ENCODE measurements around the gene PRDM16. TPM values are rescaled to one million over a fixed set of nuclear protein-coding genes. Genes with fewer than 3 reads are reported as not detected.

Gene PRDM16
- total RNA-seq, 1 donor from 2014 or later = 21.4 TPM

DNA sequence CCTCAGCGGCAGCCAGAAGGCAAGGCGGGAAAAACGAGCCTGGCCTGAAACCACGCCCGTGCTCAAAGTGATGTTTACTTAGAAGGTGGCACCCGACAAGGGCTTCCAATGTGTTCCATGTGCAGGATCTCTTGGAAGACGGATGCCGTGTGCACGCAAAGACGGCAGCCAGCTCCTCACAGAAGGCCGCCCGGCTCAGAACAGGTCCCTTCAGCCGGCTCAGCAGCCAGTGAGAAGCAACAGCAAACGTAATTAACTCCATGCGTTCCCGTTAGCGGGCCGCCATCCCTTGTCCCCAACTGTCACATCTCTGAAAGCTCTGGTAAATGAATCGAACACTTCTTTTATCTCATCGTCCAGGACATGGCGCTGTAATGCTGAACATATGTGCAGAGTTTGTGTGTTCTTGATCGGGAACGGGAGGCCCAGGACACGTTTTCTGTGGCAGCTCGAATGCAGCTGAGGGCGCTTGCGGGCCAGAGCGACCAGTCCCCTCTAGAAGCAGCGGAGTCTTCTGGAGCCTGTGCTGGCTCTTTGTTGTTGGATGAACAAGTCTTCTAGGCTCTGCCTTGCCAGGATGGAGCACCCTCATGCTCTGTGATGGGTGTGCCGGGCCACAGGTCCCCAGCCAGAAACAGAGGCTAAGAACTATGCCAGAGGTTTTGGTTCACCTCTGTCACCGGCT, 290.9 kb downstream of the PRDM16 start:
- no peaks in the 10 kb centered on the region for H3K36me3 Mint-ChIP-seq (ENCODE audit: low read depth, unreplicated experiment)
- H3K27ac Mint-ChIP-seq (ENCODE audit: unreplicated experiment) = no peak overlapping the region
- no peaks in the 10 kb centered on the region for H3K4me1 Mint-ChIP-seq (ENCODE audit: unreplicated experiment)
- no peaks in the 10 kb centered on the region for H3K9me3 Mint-ChIP-seq (ENCODE audit: unreplicated experiment)
- DNase-seq (ENCODE audit: low spot score) = no peak
- peaks cover 16% of the 10 kb centered on the region for H3K27me3 Mint-ChIP-seq (ENCODE audit: unreplicated experiment)
- no peak overlapping the region for H3K4me3 Mint-ChIP-seq (ENCODE audit: unreplicated experiment)
- TF ChIP-seq CTCF (IDR thresholded peaks at IDR 0.05; ENCODE audit: unreplicated experiment) = no peak

- Mint-ChIP-seq H3K4me1 (ENCODE audit: unreplicated experiment) (no peaks in the 10 kb centered on the region), H3K36me3 (ENCODE audit: low read depth, unreplicated experiment) (no peaks in the 10 kb centered on the region), H3K27me3 (ENCODE audit: unreplicated experiment) (peaks cover 17% of the 10 kb centered on the region), H3K9me3 (ENCODE audit: unreplicated experiment) (no peaks in the 10 kb centered on the region), H3K4me3 (ENCODE audit: unreplicated experiment) (no peak overlapping the region), H3K27ac (ENCODE audit: unreplicated experiment) (no peak overlapping the region)
- no peak for DNase-seq (ENCODE audit: low spot score)
- no peak for TF ChIP-seq CTCF (IDR thresholded peaks at IDR 0.05; ENCODE audit: unreplicated experiment)
Measured at GRCh38 chr1:3360646-3361257, 291.7 kb downstream of the PRDM16 start.

GRCh38 chr1:3363023-3363422, 294.0 kb downstream of the PRDM16 start:
- Mint-ChIP-seq H3K4me3 (ENCODE audit: unreplicated experiment) (no peak overlapping the region), H3K9me3 (ENCODE audit: unreplicated experiment) (no peaks in the 10 kb centered on the region), H3K27ac (ENCODE audit: unreplicated experiment) (no peak overlapping the region), H3K4me1 (ENCODE audit: unreplicated experiment) (no peaks in the 10 kb centered on the region), H3K36me3 (ENCODE audit: low read depth, unreplicated experiment) (no peaks in the 10 kb centered on the region), H3K27me3 (ENCODE audit: unreplicated experiment) (peaks cover 18% of the 10 kb centered on the region)
- no peak for DNase-seq (ENCODE audit: low spot score)
- TF ChIP-seq CTCF (IDR thresholded peaks at IDR 0.05; ENCODE audit: unreplicated experiment) = no peak

- no peak for TF ChIP-seq CTCF (IDR thresholded peaks at IDR 0.05; ENCODE audit: unreplicated experiment)
- H3K27me3 Mint-ChIP-seq (ENCODE audit: unreplicated experiment) = peaks cover 15% of the 10 kb centered on the region
- no peaks in the 10 kb centered on the region for H3K9me3 Mint-ChIP-seq (ENCODE audit: unreplicated experiment)
- H3K4me1 Mint-ChIP-seq (ENCODE audit: unreplicated experiment) = no peaks in the 10 kb centered on the region
- H3K4me3 Mint-ChIP-seq (ENCODE audit: unreplicated experiment) = no peak overlapping the region
- no peak overlapping the region for H3K27ac Mint-ChIP-seq (ENCODE audit: unreplicated experiment)
- DNase-seq (ENCODE audit: low spot score) = no peak
- no peaks in the 10 kb centered on the region for H3K36me3 Mint-ChIP-seq (ENCODE audit: low read depth, unreplicated experiment)
Measured at GRCh38 chr1:3363756-3364155, 294.8 kb downstream of the PRDM16 start.

GRCh38 chr1:3364551-3364950, 295.5 kb downstream of the PRDM16 start:
- H3K36me3 Mint-ChIP-seq (ENCODE audit: low read depth, unreplicated experiment) = no peaks in the 10 kb centered on the region
- no peak overlapping the region for H3K27ac Mint-ChIP-seq (ENCODE audit: unreplicated experiment)
- H3K4me3 Mint-ChIP-seq (ENCODE audit: unreplicated experiment) = no peak overlapping the region
- H3K27me3 Mint-ChIP-seq (ENCODE audit: unreplicated experiment) = peaks cover 13% of the 10 kb centered on the region
- H3K4me1 Mint-ChIP-seq (ENCODE audit: unreplicated experiment) = no peaks in the 10 kb centered on the region
- TF ChIP-seq CTCF (IDR thresholded peaks at IDR 0.05; ENCODE audit: unreplicated experiment) = no peak
- H3K9me3 Mint-ChIP-seq (ENCODE audit: unreplicated experiment) = no peaks in the 10 kb centered on the region
- DNase-seq (ENCODE audit: low spot score) = no peak
